AG09319 (cell line): ENCODE results near the gene DDX55.
"Not testable (repeated sequence)": the region's sequence is repeated elsewhere in the genome, so short reads cannot be mapped to it uniquely, and the experiment has no call there.

Experiments used
- DNase-seq: peaks from one replicate; pipeline ENCODE4 v3.0.0-alpha.2; 2010; ENCODE audit warnings: low read depth; ENCODE audit errors: extremely low read depth
- TF ChIP-seq, protein P1 (sequence below): IDR thresholded peaks from 2 replicates; pipeline ENCODE4 v1.5.1; 2011; ENCODE audit warnings: low read depth, mild to moderate bottlenecking, inconsistent platforms, low read length, moderate library complexity

DDX55 gene

DNA sequence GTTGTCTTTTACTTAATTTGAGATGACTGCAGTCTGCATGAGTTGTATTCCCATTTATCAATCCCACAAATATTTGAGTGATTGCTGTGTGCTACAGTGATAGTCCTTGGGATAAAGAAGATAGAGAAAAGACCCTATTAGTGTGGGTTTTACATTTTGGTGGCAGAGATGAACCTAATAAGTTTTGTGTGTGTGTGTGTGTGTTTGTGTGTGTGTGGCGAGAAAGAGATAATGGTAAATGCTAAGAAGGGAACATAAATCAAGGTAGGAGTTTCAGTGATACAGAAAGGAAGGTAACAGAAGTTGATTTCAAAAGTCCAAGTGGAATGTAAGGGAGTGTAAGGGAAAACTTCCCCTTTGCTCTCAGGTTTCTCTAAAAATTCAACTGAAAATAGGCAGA, 2.6 kb upstream of the DDX55 start:
- no peak for DNase-seq
- TF ChIP-seq, protein P1, sequence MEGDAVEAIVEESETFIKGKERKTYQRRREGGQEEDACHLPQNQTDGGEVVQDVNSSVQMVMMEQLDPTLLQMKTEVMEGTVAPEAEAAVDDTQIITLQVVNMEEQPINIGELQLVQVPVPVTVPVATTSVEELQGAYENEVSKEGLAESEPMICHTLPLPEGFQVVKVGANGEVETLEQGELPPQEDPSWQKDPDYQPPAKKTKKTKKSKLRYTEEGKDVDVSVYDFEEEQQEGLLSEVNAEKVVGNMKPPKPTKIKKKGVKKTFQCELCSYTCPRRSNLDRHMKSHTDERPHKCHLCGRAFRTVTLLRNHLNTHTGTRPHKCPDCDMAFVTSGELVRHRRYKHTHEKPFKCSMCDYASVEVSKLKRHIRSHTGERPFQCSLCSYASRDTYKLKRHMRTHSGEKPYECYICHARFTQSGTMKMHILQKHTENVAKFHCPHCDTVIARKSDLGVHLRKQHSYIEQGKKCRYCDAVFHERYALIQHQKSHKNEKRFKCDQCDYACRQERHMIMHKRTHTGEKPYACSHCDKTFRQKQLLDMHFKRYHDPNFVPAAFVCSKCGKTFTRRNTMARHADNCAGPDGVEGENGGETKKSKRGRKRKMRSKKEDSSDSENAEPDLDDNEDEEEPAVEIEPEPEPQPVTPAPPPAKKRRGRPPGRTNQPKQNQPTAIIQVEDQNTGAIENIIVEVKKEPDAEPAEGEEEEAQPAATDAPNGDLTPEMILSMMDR = no peak

- TF ChIP-seq, protein P1 = no peak
- no peak for DNase-seq
Observed at GRCh38 chr12:123599721-123600120, 2.2 kb upstream of the DDX55 start.

GRCh38 chr12:123602651-123603195, 824 bp downstream of the DDX55 start:
- DNase-seq = no peak
- TF ChIP-seq, protein P1 = no peak

GRCh38 chr12:123603495-123603894, 1.6 kb downstream of the DDX55 start:
- not testable (repeated sequence) for DNase-seq

DNA sequence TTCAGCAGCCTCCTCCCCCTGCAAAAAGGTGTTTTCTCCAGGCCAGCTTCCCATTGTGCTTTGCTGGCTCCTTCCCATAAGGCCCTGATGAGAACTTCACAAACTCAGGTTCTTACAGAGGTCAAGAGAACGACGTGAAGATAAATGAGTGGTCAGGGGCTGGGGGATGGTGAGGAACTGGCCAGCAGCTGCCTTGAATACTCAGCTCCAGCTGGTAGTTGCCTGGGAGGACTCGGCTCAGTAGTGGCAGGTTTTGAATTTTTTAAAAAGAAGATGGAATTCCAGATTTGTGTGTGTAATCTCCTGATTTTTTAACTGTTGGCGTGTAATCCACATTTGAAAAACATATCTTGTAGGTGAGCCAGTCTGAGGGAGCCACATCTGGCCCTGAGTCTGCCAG, 5.9 kb downstream of the DDX55 start:
- no peak for DNase-seq
- TF ChIP-seq, protein P1 = no peak

DNA sequence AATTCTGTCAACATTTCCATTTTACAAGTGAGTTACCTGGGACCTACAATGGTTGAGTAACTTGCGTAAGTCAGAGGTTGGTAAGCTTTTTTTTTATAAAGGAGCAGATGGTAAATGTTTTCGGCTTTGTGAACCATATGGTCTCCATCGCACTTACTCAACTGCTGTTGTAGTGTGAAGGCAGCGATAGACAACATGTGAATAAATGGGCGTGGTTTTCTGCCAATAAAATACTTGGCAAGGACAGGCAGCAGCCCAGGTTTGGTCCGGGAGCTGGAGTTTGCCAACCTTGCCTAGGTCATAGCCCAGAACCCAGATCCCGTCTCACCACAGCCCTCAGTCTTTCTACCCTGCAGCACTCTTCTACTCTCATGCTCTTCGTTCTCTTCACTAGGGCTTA, 6.3 kb downstream of the DDX55 start:
- no peak for DNase-seq
- TF ChIP-seq, protein P1 = no peak

DNA sequence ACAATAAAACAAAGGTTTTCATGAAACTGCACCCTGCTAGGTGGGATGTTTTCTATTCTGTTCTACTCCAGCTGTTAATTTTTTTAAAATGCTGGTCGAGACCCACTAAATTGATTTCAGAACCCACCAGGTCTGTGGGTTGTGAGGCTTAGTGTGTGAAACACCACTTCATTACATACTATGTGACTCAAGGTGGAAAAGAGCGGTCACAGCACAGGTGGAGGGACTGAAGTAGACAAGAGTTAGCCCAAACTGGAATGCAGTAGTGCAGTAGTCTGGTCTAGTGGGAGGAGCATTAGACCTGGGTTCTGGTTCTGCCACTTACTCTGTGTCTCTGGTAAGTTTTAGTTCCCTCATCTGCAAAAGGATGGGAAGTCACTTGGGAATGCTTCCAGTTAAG, 12.2 kb downstream of the DDX55 start:
- DNase-seq = no peak
- TF ChIP-seq, protein P1 = no peak

DNA sequence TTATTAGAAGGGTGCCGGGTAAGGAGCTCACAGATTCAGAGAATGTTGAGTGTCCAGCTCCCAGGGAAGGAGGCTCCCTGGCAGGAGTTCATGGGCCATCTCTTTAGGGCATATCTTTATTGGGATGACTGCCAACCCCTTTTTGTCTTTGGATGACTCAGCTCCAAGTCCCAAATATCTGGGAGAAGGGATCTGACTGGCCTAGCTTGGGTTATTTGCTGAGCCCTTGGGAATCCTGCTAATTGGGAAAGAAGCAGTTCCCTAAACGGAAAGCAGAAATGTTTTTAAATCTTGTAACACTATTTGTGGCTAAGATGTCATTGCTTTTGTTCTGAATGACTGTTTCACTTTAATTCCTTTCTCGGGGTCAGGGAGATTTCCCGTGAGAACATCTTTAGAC, 12.6 kb downstream of the DDX55 start:
- TF ChIP-seq, protein P1 = no peak
- DNase-seq = peak; percentile 44
